Gastroesophageal sphincter (tissue), 3 donors: ENCODE data around the gene SRBD1.
A peak's percentile ranks its signal among the peaks of the same experiment; 100 is the strongest.

Experiments used
- CTCF ChIP-seq, 4 experiments: fragments of 200-600 bp in 2 of 4; fragments of 450-650 bp in 2 of 4; sonication (generic) in 1 of 4; IDR thresholded peaks; one replicate each; pipeline ENCODE4 v1.5.1; 2017 to 2019; ENCODE audit warnings: antibody characterized with exemption in 4 of 4, mild to moderate bottlenecking in 2 of 4, moderate library complexity in 2 of 4
- POLR2A ChIP-seq, 2 donors: fragments of 450-650 bp; IDR thresholded peaks; one replicate each; pipeline ENCODE4 v1.6.1; 2017; ENCODE audit warnings: antibody characterized with exemption in 2 of 2, mild to moderate bottlenecking in 2 of 2, moderate library complexity in 1 of 2

GRCh38 chr2:45494978-45495293 lies 116.1 kb downstream of the SRBD1 start:
- TF ChIP-seq CTCF (IDR thresholded peaks at IDR 0.05) = peak in 1 of 4 experiments; percentile 5
- TF ChIP-seq POLR2A (IDR thresholded peaks at IDR 0.05) = no peak
